NCI-H524 (cell line): ENCODE results near the gene ARHGAP45.

Source experiments
- DNase-seq, 2 experiments: peaks; one replicate each; lab custom pipeline; 2025; lab: John Stamatoyannopoulos, UW

Gene ARHGAP45

DNA sequence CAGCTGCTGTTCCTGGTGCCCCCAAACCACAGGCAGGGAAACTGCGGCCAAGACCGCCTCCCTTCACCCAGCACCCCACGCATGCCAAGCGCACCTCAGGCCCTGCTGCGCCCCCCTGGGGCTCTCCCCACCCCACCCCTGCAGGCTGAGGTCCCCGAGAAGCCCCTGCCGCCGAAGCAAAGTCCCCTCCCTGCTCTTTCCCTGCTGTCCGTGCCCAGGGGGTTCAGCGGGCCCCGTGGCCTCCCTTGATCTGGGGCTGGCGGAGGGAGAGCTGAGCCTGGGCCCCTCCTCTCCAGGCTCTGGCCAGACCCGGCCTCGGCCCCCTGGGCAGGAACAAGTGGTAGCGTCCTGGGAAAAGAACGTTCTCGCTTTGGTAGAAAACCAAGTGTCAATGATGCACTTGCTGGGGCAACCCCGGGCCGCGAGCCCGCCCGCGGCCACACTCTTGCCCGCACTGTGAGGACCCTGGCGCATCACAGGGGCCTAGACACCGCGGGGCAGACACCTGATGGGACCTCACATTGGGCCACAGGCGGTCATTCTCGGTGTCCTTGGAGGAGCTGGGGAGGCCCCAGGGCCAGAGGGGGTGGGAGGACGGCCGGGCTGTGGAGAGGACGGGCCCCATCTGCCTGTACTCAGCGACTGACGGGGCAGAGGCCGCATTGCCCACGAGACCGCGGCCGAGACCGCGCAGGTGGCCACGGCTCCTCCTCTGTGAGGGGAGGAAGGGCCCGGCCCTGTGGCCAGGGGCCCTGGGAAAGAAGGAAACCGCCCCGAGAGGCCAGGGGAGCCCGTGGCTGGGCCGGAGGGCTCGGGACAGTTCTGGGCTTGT, 65.8 kb downstream of the ARHGAP45 start:
- no peak for DNase-seq

GRCh38 chr19:1133471-1133929, 66.5 kb downstream of the ARHGAP45 start:
- DNase-seq = no peak

GRCh38 chr19:1134431-1134830, 67.5 kb downstream of the ARHGAP45 start:
- DNase-seq = no peak

GRCh38 chr19:1135454-1135853, 68.5 kb downstream of the ARHGAP45 start:
- no peak for DNase-seq

- no peak for DNase-seq
Measured at GRCh38 chr19:1136201-1136600, 69.2 kb downstream of the ARHGAP45 start.
